ENCODE measurements around the gene STK35.

STK35 gene

DNA sequence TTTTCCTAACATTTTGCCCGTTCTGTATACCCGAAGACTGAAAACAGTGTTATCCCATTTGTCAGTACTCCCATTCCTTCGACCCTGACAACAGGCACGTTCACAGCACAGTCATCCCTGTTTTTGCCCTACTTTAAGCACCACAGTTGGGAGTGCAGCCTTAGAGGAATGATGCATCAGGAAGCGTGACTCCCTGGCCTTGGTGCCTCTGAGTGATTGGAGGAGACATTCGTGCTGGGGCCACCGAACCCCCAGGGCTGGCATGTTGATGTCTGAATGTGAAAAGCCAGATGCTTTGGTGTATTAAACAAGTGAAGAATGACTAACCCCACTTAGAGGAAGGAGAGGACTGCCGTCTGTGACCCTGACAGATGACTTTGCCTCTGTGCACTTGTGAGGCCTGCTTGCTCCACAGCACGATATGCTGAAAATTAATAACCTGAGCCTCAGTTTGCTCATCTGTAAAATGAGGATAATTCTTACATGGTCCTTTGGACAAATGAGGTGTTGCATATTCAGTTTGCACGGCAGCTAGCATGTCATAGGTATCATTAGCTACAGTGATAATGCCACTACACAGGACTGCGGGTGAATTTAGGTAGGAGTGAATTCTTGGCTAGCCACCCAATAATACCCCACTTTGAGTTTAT is 36.0 kb downstream of the STK35 start:
- TF ChIP-seq, protein P1, sequence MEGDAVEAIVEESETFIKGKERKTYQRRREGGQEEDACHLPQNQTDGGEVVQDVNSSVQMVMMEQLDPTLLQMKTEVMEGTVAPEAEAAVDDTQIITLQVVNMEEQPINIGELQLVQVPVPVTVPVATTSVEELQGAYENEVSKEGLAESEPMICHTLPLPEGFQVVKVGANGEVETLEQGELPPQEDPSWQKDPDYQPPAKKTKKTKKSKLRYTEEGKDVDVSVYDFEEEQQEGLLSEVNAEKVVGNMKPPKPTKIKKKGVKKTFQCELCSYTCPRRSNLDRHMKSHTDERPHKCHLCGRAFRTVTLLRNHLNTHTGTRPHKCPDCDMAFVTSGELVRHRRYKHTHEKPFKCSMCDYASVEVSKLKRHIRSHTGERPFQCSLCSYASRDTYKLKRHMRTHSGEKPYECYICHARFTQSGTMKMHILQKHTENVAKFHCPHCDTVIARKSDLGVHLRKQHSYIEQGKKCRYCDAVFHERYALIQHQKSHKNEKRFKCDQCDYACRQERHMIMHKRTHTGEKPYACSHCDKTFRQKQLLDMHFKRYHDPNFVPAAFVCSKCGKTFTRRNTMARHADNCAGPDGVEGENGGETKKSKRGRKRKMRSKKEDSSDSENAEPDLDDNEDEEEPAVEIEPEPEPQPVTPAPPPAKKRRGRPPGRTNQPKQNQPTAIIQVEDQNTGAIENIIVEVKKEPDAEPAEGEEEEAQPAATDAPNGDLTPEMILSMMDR (IDR thresholded peaks at IDR 0.05; ENCODE audit: control insufficient read depth, insufficient read depth, low read depth, low read length, missing control alignments): no peak
- peak; percentile 81 for DNase-seq (ENCODE audit: low read depth)
- no peak overlapping the region for H3K4me3 ChIP-seq (ENCODE audit: control insufficient read depth, low read depth, low read length)

DNA sequence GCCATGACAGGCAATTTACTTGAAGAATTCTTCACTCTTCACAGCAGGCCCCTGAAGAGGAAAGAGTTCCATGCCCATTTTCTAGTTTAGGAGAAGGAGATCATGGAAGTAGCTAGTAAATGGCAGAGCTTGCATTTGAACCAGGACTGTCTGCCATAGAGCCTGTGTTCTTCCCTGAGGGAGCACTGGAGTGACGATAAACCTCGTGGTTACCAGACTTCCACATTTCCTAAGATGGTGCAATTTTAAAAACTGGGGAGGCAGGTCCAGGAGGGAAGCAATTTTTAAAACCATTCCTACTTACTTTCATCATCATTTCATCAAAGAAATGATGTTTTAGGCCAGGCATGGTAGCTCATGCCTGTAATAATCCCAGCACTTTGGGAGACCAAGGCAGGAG is 36.8 kb downstream of the STK35 start:
- TF ChIP-seq, protein P1 (IDR thresholded peaks at IDR 0.05; ENCODE audit: control insufficient read depth, insufficient read depth, low read depth, low read length, missing control alignments): no peak
- no peak for DNase-seq (ENCODE audit: low read depth)
- H3K4me3 ChIP-seq (ENCODE audit: control insufficient read depth, low read depth, low read length): no peak overlapping the region

DNA sequence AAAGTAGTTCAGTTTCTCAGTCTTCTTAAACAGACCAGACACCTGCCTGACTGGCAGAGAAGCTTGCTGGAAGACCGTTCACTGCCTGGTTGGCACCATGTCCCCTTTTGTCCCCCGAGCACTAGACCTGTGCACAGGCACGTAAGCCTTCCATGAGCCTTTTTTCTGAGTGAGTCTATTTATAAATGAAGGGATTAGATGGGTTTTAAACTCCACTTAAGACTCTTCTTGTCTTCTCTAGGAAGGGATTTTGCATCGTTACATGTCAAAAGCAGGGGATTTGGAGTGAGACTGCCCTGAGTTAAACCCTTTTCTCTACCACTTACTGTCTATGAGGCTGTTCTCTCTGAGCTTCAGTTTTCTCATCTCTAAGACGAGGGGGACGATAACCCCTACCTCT is 37.6 kb downstream of the STK35 start:
- no peak overlapping the region for H3K4me3 ChIP-seq (ENCODE audit: control insufficient read depth, low read depth, low read length)
- DNase-seq (ENCODE audit: low read depth): no peak
- TF ChIP-seq, protein P1 (IDR thresholded peaks at IDR 0.05; ENCODE audit: control insufficient read depth, insufficient read depth, low read depth, low read length, missing control alignments): no peak

DNA sequence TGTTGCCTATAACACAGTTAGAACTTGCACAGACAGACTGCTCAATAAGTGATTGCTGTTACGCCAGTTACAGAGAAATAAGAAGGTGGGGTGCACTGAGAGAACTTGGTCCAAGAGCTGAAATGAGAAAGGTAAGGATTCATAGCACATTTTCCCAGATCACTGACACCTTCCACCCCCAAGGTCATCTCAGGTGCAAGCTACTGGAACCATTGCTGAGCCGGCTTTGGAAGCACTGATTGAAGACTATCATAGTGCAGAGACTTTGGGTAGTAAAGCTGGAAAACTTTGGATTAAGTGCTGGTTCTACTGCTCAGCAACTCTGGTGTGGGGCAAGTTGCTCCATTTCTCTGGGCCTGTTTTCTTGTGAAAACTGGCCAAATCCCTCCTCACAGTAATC is 38.1 kb downstream of the STK35 start:
- TF ChIP-seq, protein P1 (IDR thresholded peaks at IDR 0.05; ENCODE audit: control insufficient read depth, insufficient read depth, low read depth, low read length, missing control alignments): no peak
- no peak for DNase-seq (ENCODE audit: low read depth)
- no peak overlapping the region for H3K4me3 ChIP-seq (ENCODE audit: control insufficient read depth, low read depth, low read length)

DNA sequence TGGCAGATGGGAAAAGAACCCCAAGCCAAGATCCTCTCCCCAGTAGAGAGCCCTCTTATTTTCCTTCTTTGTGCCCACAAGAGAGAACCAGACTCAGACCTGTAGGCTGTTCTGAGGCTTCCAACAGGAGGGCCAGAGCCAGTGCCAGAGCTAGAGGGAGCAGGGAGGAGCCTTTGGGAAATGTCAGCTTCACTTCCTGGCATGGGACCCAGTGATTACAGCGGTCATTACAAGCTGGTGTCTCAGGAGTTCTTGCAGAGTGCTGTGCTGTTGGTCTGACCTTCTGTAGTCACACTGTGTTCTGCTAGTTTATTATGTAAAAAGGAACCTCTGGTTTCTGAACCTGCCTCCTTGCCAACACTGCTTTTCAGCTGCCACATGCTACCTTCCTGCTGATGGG is 38.9 kb downstream of the STK35 start:
- DNase-seq (ENCODE audit: low read depth): no peak
- TF ChIP-seq, protein P1 (IDR thresholded peaks at IDR 0.05; ENCODE audit: control insufficient read depth, insufficient read depth, low read depth, low read length, missing control alignments): no peak
- H3K4me3 ChIP-seq (ENCODE audit: control insufficient read depth, low read depth, low read length): no peak overlapping the region

DNA sequence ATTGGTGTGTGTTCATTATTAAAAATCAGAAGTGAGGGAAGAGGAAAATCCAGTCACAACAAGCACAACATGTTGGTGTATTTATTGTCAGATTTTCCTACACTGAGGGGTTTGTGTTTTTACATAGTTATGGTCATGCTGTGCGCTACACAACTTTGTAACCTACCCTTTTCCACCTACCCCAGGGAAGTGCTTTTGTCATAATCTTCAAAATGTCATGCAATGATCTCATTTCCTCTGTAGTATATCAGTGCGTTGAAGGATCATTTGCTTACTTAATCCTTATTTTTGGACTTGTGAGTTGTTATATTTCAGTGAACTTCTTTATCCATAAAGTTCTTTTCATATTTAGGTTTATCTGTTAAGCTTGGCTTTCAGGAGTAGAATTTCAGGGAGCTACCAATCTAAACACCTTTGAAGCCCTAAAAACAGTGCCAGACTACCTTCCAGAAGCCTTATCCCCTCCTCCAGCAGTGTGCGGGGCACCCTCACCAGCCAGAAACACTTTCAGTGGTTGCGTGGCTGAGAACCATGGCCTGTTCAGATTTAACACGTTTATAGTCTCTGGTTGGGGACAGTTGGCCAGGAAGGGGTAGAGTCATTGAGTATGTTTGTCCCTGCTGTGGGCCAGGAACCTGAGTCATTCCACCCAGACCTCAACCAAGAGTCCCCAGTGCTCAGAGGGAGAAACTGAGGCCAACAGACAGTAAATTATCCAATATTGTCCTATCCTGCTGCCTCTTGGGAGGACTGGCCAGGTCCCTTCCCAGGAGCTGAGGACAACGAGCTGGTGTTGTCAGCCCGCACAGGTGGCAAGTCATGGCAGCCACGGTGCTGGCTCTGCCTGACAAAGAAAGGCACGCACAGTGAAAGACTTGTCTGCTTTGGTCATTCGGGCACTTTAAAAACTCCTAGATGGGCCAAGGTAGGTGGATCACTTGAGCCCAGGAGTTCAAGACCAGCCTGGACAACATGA is 40.3 kb downstream of the STK35 start:
- TF ChIP-seq, protein P1 (IDR thresholded peaks at IDR 0.05; ENCODE audit: control insufficient read depth, insufficient read depth, low read depth, low read length, missing control alignments): no peak
- no peak overlapping the region for H3K4me3 ChIP-seq (ENCODE audit: control insufficient read depth, low read depth, low read length)
- DNase-seq (ENCODE audit: low read depth): no peak

All from AG09309 (cell line).